GM21717 (cell line): Measurements from ENCODE around the gene PITPNM3.
"Not testable (repeated sequence)": the region's sequence is repeated elsewhere in the genome, so short reads cannot be mapped to it uniquely, and the experiment has no call there.

Source experiments
- ATAC-seq: cut with Tn5 transposase; IDR thresholded peaks from one replicate; pipeline ENCODE4 v1.9.1; 2021; ENCODE audit warnings: mild to moderate bottlenecking, moderate library complexity; ENCODE audit not compliant: unreplicated experiment

The PITPNM3 gene

GRCh38 chr17:6482796-6483195, 73.6 kb downstream of the PITPNM3 start:
- ATAC-seq = not testable (repeated sequence)

DNA sequence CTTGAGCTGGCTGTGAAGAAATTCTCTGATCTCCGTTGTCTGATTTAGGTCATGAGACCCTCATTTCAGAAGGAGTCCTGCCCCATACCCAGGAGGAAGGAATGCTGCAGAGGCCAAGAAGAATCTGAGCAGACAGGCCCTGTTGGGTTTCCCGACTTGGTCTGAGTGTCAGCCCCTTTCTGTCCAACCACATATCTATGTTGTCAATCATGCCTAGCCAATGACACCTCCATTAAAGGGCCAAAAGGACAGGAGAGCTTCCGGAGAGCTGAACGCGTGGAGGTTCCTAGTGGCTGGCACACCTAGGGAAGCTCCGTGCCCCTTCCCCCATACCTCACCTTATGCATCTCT, 74.3 kb downstream of the PITPNM3 start:
- no peak for ATAC-seq

DNA sequence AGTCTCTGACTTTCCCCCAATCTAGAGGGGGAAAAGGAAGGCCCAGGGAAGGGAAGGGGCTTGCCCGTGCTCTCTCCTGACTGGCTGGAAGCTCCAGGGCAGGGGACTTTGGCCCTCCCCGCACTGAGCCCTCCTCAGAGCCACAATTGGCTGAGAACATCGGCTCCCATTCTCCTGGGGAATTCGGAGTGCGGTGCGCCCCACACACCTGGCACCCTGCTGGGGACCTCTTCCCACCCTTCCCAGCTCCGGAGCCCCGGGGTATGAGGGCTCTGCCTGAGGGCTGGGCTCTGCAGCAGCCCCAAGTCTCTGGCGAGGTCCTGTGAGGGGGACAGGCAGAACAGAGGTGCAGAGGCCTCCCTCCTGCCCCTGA, 76.1 kb downstream of the PITPNM3 start:
- ATAC-seq = no peak

DNA sequence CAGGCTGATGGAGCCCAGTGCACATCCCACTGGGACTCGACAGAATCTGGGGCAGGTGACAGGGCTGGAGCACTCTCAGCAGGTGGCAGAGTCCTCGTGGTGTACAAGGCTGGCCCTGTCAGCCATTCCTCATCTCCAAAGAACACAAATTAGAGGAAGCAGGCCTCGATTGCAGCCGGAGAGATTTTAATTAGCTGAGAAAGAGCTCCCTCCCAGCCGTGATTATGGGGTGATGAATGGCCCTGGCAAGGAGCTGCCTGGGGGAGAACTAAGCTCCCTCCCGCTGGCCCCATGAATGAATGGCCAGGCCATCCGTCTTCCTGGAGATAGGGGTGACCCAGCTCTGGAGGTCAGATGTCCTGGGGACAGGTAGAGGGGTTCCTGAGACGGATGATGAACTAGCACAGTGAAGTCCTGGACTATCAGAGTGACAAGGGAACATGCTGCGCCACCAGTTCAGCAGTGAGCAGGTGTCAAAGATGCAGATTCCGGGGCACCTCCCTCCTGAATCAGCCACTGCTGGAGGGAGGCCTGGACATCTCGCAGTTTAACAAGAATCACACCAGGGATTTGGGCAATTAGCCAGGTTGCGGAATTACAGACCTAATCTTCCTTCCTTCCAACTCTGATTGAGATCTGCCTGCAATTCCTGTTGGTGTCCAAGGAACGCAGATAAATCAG, 76.6 kb downstream of the PITPNM3 start:
- no peak for ATAC-seq

- ATAC-seq = no peak
Observed at GRCh38 chr17:6478486-6478885, 77.9 kb downstream of the PITPNM3 start.

- no peak for ATAC-seq
Observed at GRCh38 chr17:6477831-6478383, 78.4 kb downstream of the PITPNM3 start.

- no peak for ATAC-seq
Observed at GRCh38 chr17:6476810-6477179, 79.6 kb downstream of the PITPNM3 start.

DNA sequence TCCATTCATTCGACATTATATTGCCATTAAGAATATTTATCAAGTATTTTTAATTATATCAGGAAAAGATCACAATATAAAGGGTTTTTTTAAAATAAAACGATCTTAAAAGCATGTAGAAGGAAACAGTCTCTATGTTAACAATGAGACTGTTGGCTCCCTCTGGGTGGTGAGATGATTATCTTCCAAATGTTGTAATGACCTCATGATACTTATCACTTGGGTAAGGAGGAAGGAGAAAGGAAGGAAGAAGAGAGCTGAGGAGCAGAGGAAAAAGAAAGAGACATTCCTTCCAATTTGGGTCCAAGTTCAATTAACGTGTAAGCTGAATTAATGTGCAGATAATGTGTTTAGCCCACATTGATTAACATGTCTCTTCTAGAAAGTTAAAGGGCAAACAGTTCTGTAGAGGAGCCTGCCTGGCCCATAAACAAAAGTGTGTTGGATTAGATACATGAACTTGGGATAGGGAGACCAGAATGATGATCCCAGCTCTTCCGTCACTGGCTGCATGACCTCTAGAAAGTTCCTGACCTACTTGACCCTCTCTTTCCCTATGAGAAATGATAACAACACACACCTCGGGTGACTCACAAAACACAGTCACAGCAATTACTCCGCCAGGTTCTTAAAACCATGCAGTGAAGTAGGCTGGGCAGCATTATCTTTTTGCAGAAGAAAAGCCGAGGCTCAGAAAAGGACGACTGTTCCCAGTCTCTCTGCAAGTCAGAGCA, 80.1 kb downstream of the PITPNM3 start:
- no peak for ATAC-seq

DNA sequence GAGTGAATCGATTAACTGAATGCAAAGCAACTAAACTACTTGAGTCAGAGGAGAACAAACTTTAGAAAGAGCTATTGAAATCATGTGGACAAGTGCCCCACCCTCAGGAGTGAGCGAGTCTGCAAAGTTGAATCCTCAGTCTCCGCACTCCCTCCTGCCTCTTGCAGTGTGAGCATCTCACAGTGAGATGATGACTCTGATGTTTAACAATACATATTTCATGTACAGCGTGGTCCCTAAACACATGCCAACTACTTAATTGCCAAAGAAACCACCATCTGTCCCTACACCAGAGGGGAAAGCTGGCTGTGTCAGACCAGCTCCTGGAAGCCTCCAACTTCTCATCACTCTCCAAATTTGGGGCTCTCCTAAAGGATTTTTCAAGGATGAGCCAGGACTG, 80.9 kb downstream of the PITPNM3 start:
- no peak for ATAC-seq

- no peak for ATAC-seq
Observed at GRCh38 chr17:6474906-6475305, 81.4 kb downstream of the PITPNM3 start.

DNA sequence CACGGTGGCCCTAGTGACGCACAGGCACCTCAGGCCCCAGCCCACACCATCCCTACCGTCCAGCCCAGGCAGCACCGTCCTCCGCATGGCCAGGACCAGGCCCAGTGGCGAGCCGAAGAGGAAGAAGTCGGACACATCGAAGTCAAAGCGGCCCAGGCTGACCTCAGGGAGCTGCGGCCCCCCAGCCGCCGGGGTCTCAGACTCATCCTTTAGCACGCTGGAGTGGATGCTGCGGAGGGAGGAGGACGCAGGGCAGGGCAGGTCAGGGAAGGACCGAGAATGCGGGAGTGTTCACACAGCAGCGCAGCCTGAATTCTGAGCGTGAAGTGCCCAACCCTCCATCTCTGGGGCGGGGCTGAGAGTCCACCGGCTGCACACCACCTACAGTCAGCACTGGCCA, 82.0 kb downstream of the PITPNM3 start:
- no peak for ATAC-seq

- no peak for ATAC-seq
Observed at GRCh38 chr17:6473128-6473767, 83.1 kb downstream of the PITPNM3 start.

GRCh38 chr17:6472517-6472916, 83.8 kb downstream of the PITPNM3 start:
- ATAC-seq = no peak

GRCh38 chr17:6471531-6472465, 84.6 kb downstream of the PITPNM3 start:
- ATAC-seq = no peak

GRCh38 chr17:6470751-6471521, 85.4 kb downstream of the PITPNM3 start:
- ATAC-seq = no peak

DNA sequence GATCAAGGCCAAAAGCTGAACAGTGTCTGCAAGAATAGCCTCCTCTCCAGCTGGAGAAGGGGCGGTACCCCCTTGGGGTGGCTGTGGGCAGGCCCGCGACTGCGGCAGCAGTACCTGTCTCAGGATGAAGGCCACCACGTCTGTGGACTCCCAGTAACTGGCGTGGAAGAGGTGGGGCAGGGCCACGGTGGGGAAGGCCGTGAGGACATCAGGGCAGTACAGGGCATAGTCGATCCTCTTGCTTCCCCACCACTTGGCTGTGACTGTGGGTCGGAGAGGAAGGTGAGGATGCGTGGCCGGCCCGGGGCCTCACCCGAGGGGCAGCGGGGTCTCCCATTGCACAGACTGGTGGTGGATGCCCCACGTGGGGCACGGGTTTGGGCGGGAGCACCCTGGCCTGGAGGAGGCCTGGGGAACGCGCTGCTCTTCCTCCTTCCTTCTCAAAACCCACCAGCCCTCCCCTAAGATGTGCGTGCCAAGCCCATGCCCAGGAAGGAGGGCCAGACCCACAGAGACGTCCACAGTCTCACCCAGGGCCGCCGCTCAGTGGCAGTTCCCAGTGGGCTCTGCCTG, 86.1 kb downstream of the PITPNM3 start:
- ATAC-seq = no peak

DNA sequence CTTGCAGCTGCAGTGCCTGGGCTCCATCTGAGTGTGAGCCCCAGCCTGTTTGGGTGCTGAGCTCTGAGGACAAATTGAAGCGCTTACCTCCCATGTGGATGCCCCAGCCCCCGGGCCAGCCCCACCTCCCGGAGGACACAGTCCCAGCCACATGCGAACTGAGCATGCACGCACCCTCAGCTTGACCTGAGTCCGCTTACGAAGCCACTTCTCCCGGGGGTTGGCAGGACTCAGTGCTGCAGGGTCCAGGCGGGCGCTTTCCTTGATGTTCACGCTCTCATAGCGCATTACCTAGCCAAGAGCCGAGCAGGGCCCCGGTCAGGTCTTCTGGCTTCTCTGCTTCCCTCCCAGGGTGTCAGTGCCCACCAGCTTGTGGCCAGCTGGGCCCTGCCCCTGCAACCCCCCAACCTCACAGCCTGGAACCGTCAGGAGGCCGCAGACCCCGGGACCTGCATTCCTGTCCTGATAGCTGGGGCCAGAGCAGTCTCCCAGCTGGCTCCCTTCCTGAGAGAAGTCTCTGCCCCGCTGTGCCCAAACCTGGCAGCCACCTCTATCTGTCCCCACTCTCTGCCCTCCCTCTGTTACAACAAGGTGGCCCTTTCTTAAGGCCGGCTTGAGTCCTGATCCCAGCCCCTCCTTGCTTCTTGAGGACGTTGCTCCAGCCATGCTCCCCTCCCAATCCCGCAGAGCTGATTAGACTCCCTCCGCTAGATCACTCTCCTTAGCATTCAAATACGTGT, 88.1 kb downstream of the PITPNM3 start:
- ATAC-seq = no peak

DNA sequence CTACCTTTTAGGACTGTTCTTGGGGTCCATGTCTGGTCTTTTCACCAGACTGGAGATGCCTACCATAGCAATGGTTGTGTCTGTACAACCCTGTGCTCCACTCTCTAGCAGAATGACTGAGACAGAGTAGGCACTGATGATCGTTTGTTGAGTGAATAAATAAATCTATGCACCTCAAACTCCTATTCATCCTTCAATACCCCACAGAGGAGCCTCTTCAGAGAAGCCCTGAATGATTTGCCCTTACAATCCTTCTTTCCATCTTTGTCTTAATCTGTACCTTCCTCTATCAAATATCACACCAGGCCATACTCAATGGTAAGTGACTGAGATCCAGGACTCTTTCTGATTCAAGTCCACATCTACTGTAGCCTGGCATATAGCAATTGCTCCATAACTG, 88.8 kb downstream of the PITPNM3 start:
- no peak for ATAC-seq
